Activated CD8-positive, alpha-beta T cell treated with anti-CD3 and anti-CD28 coated beads, Interleukin-2, amount 10 ng/mL, durations not matched to agents 7 days and 5 days (primary cell): ENCODE results near the gene RELN. TPM values are rescaled to one million over a fixed set of nuclear protein-coding genes. Genes with fewer than 3 reads are reported as not detected.

Source experiments
- ATAC-seq: fragments of 150-1000 bp; cut with Tn5 transposase; one replicate; pipeline ENCODE4 v1.10.0; 2021; ENCODE audit warnings: moderate library complexity
- CTCF ChIA-PET: fragments of 350-600 bp; sonication (Branson Sonifier 250); formaldehyde crosslinking; loops from one replicate; lab custom pipeline; 2021; ENCODE audit warnings: antibody characterized with exemption; lab: Charles Lee
- POLR2A ChIA-PET: fragments of 350-600 bp; sonication (Branson Sonifier 250); formaldehyde crosslinking; loops from one replicate; lab custom pipeline; 2021; ENCODE audit warnings: antibody characterized with exemption; lab: Charles Lee
- DNase-seq: peaks from one replicate; pipeline ENCODE4 v3.0.0-alpha.2; 2020
- H3K27ac Mint-ChIP-seq: one replicate; pipeline ENCODE4 v1.8.0; 2021; ENCODE audit warnings: mild to moderate bottlenecking, mixed read lengths
- H3K27me3 Mint-ChIP-seq: one replicate; pipeline ENCODE4 v1.8.0; 2021; ENCODE audit warnings: low read depth, mixed read lengths
- H3K36me3 Mint-ChIP-seq: one replicate; pipeline ENCODE4 v1.8.0; 2021; ENCODE audit warnings: low read depth, mixed read lengths
- H3K4me1 Mint-ChIP-seq: one replicate; pipeline ENCODE4 v1.8.0; 2021; ENCODE audit warnings: low read depth, mixed read lengths
- H3K4me3 Mint-ChIP-seq: one replicate; pipeline ENCODE4 v1.8.0; 2021; ENCODE audit warnings: mild to moderate bottlenecking, mixed read lengths
- H3K9me3 Mint-ChIP-seq: one replicate; pipeline ENCODE4 v1.8.0; 2022; ENCODE audit warnings: mixed read lengths; ENCODE audit not compliant: insufficient read depth
- total RNA-seq, 2 experiments: library from RNA; stranded (reverse); gene quantifications; one replicate each; pipeline ENCODE4 v1.2.3, GENCODE V29; 2021

The RELN gene
- total RNA-seq, 2 experiments from 2014 or later: not detected

GRCh38 chr7:103432712-103433111 lies 556.7 kb downstream of the RELN start:
- peaks cover 14% of the 10 kb centered on the region for H3K27me3 Mint-ChIP-seq
- CTCF ChIA-PET: no interaction called here
- H3K27ac Mint-ChIP-seq: no peak overlapping the region
- POLR2A ChIA-PET: no interaction called here
- no peak for DNase-seq
- no peaks in the 10 kb centered on the region for H3K36me3 Mint-ChIP-seq
- peaks cover 4% of the 10 kb centered on the region for H3K4me1 Mint-ChIP-seq
- no peak for ATAC-seq
- H3K4me3 Mint-ChIP-seq: no peak overlapping the region
- no peaks in the 10 kb centered on the region for H3K9me3 Mint-ChIP-seq

GRCh38 chr7:103425177-103425576 lies 564.3 kb downstream of the RELN start:
- Mint-ChIP-seq H3K36me3 (no peaks in the 10 kb centered on the region), H3K27me3 (peaks cover 8% of the 10 kb centered on the region), H3K4me1 (no peaks in the 10 kb centered on the region), H3K9me3 (no peaks in the 10 kb centered on the region), H3K27ac (no peak overlapping the region), H3K4me3 (no peak overlapping the region)
- ChIA-PET CTCF (no interaction called here), POLR2A (interaction anchor here (0.6 kb wide), 1 partner anchor 1080 kb away, joined by 3 read pairs; no protein-coding TSS in a partner anchor)
- no peak for DNase-seq
- ATAC-seq: no peak

GRCh38 chr7:103423467-103424179 lies 565.8 kb downstream of the RELN start:
- ChIA-PET CTCF (no interaction called here), POLR2A (no interaction called here)
- H3K27me3 Mint-ChIP-seq: peaks cover 8% of the 10 kb centered on the region
- DNase-seq (no peak), ATAC-seq (no peak)
- no peaks in the 10 kb centered on the region for H3K9me3 Mint-ChIP-seq
- H3K27ac Mint-ChIP-seq: no peak overlapping the region
- H3K4me3 Mint-ChIP-seq: no peak overlapping the region
- no peaks in the 10 kb centered on the region for H3K36me3 Mint-ChIP-seq
- no peaks in the 10 kb centered on the region for H3K4me1 Mint-ChIP-seq

Other genes with a start within 250 kb of the RELN start
- gene ORC5, start 218.4 kb upstream of the RELN start, total RNA-seq: 10 to 100 TPM; 21.2 to 24.8 TPM